ENCODE results near the gene PIK3C2B.

The PIK3C2B gene

DNA sequence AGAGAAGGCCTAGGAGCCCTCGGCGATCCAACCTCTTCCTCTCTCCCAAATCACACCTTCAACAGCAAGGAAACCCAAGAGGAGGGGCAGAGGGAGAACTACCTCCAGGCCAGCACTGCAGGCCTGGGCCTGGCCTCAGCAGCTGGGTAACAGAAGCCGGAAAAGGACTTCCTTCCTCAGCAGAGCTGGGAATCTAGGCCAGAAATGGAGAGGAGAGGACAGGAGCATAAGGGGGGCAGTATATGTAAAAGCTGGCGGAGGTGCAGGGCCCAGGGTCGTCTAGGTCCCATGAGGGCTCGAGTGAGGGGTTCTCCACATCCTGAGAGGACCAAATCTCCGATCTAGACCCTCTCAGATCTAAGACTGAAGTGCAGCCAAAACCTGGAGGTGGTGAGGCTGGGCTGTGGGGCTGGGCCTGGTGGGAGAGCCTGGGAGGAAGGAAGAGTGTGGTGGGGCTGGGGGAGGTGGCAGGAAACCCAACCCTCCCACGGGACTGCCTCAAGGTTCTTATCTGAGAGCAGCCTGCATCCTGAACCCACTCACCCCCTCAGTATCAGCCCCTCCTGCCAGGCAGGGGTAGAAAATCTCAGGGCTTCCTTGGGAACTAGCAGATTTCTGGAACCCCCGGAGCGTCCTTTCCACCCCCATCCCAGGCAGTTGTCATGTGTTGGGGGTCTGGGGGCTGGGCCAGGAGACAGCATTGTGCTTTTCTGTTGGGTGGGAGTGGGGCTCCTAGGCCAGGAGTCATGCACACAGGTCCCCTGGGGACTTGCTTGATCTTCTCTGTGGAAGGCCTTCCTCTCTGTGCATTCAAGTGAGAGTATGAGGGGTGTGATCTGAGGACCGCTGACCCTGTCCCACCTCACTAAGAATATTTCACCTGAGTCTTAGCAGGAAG lies 33.0 kb downstream of the PIK3C2B start:
- peak; percentile 74 for DNase-seq (ENCODE audit: low spot score)

DNA sequence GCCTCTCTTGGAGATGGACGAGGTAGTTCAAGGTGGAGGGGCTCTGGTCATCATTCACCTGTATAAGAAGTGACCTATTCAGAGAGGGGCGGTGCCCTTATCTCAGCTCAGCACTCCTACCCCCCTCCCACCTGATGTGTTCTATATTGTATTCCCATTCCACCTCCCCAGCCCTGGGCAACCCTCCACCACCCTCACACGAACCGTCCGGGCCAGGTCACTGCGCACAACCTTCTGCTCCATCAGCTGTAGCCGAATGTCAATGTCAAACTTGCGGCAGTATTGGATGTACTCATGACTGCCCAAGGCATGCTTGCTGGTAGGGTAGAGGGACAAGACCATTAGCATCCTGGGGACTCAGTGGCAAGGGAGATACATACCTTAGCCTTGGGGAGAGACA lies 34.3 kb downstream of the PIK3C2B start:
- DNase-seq (ENCODE audit: low spot score) = no peak

DNA sequence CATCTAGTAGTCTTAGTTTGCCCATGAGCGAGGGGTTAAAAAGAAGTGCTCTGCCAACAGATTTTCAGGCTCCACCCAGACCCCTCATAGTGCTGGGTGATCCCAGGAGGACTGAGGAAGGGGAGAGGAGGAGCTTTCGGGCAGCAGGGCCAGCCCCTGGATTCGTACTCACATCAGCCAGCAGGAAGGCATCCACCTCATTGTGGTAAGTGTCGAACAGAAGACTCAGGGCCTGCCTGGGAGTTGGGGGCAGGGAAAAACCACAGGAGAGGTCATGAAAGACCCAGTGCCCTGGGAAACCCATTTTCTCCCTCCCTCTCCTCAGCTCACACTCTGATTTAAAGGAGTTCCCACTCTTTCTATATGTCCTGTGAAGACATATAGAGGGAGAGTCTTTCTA lies 34.9 kb downstream of the PIK3C2B start:
- DNase-seq (ENCODE audit: low spot score) = no peak

DNA sequence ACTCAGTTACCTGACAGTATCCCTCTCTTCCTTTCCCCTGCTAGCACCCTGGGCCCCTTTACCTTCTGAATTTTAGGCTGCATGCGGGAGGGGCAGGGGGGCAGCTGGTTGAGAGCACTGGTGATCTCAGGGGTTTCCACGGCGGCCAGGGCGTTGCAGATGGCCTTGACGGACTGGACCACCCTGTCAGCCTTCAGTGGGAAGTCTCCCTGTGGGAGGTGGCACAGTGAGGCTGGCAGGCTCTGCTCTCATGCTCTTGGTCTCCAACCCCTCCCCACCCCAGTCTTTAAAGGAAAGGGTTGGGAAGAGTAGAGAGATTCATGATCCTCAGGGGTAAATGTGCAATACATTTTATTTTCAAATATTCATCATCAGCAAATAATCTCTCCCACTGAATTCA lies 36.9 kb downstream of the PIK3C2B start:
- no peak for DNase-seq (ENCODE audit: low spot score)

DNA sequence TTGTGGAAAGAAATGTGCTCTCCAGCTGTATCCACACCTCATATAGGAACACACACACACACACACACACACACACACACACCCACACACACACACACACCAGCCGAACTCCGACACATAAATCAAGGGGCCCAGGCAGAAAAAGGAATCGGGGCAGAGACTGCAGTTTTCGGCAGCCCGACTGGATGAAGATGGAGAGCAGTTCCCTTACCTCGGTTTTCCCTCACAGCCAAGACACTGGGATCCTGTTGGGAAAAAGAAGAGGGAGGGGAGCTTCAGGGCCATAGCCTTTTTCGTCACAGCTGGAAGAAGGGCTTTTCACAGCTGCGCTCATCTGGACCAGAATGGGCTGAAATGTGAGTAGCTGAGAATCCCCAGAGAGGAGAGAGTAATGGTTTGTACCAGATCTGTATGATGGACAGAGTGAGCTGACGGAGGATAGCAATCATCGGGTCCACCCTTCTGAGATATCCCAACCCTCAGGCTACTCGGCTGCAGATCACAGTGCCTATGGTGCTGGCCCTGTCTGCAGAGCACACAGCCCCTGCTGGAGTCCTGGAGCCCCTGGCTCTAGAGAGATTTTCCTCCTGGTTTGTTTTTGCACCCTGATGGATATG lies 37.7 kb downstream of the PIK3C2B start:
- DNase-seq (ENCODE audit: low spot score) = no peak

DNA sequence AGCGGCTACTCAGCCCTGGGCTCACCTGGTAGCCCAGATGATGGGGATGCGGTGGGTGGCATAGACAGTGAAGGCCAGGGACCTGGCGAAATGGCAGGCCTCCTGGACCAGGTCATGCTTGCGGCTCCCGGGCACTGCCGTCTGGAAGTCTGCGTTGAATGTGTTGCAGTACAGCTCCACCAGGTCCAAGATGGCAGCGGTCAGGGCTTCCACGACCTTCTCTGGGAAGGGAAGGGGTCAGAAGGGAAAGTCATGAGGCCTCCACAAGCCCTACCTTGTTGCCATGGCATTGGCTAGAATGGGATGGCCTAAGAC lies 38.8 kb downstream of the PIK3C2B start:
- no peak for DNase-seq (ENCODE audit: low spot score)

DNA sequence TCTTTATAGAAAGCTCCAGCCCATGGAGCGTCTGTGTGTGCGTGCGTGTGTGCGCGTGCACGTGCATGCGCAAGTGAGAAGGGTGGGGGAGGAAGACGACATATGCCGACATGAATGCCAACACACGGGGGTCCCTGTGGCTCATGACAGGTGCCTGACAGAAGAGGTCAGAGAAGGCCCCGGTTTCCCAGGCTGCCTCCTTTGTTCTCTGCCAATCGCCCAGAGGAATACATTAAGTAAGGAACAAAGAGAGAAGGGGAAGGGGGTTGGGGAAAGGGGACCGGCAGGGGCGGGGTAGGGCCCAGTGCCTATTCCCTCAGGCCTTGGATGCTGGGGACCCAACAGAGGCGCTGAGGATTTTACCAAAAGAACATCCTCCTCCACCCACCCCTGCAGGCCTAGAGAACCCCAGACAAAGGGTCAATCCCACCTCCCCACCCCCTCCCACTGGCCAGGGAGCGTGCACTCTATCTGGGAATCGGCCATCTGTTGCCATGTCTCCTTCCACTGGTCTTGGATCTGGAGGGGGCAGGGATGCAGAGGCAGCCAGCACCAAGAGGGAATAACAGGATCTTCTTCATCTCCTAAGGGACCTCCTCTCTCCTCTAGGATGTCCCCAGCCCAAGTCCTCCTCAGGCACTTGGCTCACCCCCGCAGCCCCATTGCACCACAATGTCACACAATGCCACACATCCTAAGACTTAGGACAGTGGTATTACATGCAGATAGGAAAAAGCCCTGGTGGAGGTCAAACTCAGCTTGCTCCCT lies 39.4 kb downstream of the PIK3C2B start:
- no peak for DNase-seq (ENCODE audit: low spot score)

DNA sequence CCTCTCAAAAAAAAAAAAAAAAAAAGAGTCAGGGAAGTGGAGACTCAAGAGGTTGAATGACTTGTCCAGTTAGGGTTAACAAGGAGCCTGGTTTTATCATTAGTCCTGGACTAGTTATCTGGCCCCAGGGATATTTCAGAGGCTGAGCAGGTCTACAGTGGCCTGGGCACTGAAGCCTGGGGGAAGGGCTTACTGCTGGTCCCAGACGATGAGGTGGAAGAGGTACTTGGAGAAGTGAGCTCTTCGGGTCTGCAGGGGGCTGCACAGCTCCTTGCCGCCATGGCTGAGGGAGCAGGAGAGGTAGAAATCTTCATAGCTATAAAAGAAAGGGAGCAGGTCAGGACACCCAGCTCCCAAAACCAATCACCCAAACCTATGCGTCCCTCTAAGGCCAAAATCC lies 40.1 kb downstream of the PIK3C2B start:
- no peak for DNase-seq (ENCODE audit: low spot score)

DNA sequence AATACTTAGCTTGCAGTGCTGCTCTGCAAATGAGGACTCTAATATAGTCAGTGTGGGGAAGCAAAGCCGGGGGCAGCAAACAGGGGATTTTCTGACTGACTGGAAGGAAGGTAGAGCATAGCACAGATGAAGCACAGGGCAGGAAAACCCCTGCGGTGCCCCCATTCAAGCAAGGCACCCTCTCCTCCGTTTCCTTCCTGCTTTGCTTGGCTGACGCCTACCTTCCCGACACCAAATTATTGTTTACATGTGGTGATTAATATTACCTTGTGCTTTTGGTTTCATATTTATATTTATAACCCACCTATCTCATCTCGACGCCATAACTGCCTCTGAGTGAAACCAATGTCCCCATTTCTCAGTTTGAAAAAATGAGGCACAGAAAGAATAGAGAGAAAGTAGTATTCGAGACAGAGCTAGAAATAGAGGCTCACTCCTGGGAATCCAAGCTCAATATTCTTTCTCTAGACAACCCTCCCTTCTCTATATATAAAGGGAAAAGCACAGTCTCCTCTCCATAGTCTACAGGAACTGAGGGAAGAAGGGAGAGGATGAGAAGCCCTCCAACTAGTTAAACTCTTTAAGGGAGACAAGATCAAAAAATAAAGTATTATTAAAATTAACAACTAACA lies 41.3 kb downstream of the PIK3C2B start:
- peak; percentile 79 for DNase-seq (ENCODE audit: low spot score)

DNA sequence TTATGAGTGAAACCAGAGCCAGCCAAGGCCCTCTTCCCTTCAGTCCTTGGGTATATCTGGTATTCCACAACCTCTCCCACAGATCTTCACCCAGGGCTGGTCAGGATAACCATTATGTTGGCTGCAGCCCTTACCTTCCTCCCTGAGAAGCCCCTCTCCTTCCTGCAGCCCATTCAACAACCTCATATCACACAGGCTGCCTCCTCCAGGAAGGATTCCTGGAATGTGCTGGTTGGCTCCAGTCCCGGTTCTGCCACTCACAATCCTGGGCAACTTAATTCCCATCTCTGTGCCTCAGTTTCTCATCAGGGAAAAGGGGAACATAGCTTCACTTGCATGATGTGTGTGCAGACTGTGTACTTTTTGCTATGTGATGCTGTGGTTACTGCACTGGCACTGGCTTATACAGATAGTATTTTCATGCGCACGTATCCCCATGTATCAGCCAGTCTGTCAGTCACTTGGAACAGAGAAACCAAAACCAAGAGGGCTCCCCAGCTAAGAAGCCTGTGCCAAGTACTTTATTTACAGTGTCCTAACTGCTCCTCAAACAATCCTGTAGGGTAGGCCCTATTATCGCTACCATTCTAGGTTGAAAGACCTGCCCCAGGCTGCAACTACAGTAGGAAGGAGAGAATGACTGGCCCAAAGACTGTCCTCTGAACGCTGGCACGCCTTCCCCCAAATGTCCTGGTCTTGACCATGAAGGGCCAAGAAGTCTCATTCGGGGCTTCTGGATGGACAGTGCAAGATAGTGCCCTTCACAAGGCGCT lies 43.1 kb downstream of the PIK3C2B start:
- no peak for DNase-seq (ENCODE audit: low spot score)

DNA sequence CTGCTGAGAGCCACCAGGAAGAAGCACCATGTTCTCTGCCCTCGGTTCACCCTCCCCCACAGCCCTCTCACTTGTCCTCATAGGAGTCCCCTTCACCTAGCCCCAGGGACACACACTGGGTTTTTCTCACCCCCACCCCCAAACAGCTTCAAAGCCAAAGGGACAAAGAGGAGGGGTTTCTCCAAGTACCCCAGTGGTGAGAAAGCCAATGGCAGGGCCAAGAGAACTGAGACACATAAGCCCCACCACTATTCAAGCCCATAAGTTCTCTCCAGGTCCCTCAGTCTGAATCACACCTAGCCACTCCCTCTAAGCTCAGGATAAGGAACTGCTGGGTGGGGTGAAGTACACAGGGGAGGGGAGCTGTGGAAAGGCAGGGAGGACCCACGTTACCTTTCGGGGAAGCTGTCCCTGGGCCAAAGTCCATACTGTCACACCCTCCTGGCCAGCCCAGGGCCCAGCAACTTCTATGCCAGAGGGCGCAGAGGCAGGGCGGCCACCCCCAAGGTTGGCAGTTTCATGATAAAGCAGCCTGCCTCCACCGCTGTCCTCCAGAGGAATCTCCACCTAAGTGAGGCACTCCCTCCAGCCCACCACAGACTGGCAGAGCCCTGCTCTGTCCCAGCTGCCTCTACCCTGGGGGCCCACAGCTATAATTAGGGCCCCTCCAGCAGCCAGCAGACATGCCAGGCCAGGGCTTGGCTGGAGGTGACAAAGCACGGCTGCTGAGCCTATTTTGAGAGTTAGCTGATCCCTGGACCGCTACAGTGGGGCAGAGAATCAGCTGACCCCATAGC lies 43.9 kb downstream of the PIK3C2B start:
- no peak for DNase-seq (ENCODE audit: low spot score)

DNA sequence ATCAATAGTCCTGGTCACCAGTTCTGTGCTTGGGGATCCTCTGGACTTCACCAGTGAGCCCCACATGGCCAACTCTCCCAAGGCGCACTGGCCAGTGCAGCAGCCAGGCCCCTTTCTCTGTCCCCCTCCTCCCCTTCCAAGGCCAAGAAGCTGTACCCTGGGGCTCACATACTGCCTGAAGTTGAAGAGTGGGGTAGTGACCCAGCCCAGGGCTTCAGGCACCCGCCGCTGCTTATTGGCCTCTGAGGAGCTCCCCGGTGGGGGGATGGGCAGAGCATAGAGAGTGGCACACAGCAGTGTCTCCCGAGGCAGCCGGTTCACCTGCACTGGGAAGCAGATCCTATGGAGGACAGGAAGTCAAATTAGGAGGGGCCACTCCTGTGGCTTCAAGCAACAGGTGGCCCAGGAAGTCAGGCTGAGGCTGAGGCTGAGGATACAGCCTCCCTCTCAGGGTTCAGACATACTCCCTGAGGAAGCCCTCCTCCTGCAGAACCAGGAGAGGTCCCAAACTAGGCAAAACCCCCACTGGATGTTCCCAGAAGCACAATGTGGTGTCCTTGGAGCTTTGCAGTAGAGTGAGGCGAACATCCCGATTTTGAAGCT lies 44.8 kb downstream of the PIK3C2B start:
- no peak for DNase-seq (ENCODE audit: low spot score)

DNA sequence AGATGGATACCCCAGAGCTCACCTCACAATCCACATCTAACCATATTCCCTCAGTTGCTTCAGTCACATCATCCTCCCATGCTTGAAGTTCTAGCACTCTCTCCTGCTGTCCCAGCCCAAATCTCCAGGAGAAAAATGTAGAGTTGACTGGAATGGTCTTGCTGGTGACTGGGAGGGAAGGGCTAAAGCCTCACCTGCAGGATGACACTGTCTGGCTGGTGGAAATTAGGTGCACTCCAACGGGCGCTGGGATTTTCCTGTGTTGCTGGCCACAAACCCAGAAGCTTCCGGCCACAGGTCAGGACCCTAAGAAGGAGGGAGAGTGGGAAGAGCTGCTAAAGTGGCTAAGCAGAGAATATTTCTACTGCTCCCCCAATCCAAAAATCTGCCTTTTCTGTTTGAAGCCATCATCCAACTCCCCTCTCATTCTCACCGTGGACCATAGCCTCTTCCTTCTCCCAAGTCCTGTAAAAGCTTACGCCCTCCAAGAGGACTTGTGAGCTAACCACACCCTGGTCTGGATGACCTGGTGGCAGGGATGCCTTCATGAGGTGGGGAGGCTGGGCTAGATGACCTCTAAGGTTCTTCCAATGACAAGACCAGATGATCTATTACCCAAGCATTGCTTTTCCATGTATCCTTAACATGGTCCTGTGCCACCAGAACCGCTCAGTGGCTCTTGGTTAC lies 45.5 kb downstream of the PIK3C2B start:
- DNase-seq (ENCODE audit: low spot score) = no peak

DNA sequence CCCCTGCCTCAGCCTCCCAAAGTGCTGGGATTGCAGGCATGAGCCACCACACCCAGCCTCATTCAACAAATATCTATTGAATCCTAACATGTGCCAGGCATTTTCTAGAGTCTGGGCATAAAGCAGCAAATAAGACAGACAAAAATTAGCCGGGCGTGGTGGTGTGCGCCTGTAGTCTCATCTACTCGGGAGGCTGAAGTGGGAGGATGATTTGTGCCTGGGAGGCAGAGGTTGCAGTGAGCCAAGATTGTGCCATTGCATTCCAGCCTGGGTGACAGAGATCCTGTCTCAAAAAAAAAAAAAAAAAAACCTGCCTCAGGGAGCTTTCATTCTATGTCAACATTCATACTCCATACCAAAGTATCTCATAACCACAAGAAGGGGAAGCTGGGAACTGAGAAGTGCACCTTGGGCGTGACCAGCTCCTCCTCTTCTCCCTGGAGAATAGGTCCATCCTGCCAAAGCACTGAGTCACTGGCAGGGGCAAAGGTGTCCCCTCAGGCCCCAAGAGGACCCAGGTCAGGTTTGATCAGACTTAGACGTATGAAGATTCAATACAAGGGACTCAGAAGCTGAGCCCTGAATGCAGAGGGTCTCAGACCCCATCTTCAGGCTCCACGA lies 46.2 kb downstream of the PIK3C2B start:
- DNase-seq (ENCODE audit: low spot score) = no peak

DNA sequence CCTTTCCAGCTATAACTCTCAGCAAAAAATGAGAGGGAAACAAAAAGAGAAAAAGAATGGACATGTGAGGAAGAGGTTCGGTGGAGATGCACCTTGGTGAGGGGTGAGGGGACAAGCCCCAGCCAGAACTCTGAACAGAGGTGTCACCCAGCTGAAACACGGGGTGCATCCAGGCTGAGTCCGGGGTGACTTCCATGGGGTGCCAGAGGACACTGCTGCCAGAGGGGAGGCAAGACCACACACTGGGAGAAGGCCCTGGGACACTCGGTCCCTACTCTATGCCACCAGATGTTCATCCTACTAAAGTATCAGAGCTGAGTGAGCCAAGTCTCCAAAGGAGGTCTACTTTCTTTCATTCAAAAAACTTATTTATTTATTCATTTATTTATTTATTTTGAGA lies 46.9 kb downstream of the PIK3C2B start:
- no peak for DNase-seq (ENCODE audit: low spot score)

DNA sequence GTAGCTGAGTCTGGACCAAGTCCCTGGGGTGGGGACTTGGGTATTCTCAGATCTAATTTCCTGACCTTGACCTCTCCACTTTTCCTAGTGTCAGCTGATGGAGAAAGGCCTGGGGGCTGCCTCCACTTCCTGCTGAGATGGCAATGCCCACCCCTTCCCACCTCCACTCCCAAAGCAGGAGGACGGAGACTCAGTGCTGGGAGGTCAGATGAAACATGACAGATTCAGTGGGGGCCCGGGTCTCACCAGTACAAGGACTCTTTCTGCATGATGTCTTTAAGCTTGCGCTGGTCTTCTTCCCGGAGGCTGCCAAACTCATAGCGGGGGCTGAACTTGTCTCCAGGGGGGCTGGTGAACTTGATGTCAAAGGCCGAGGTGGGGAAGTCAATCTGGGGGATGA lies 47.4 kb downstream of the PIK3C2B start:
- no peak for DNase-seq (ENCODE audit: low spot score)

DNA sequence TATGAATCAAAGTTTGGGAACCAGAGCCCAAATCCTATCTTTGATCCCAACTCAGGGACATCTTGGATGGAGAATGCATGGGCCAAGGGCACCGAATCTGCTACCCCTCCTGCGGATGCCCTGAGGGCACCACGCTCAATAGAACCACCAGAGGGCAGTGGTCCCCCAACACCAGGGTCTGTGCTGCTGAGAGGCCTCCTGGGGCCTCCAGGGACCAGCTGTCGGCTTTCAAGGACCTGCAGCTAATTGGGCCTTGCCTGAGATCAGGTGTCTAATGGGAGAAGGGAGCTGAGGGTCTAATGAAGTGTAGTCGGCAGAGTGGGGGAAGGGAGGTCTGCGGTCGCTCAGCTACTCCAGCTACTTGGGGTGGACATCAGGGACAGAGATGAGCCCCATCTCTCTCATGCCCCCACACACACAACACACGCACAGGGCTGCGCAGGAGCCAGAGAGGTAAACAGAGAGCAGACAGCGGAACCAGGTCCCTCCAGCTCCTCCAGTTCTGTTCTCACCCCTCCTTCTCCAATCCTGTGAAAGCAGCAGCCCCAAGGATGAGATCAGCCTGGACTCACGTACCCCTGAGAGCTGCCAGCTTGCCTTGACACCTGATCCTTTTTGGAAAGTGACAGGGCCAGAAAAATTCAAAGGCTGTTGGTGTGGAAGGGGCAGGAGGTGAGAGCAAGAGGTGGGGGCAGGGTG lies 48.0 kb downstream of the PIK3C2B start:
- peak; percentile 90 for DNase-seq (ENCODE audit: low spot score)

DNA sequence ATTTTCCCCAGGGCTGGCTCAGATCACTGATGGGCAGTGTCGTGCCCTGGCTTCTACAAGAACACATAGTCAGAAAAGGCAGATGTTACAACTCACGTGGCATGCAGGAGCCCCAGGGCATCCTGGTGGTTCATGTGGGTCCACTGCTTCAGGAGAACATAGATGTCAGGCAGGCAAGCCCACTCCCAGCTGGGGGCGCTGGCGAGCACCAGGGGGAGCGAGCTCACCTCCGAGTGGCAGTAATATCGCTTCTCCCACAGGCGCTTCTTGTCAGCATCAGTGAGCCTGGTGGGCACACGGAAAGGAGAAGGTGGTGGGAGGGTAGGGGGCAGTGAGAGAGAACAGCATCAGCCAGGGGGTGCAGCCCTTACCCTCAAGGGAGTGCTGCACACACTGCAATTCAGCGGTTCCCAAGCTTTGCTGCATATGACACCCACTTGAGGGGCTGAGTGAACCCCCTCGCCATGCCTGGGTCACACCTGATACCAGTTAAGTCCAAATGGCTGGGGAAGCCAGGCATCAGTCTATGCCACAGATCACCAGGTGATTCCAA lies 48.7 kb downstream of the PIK3C2B start:
- peak; percentile 63 for DNase-seq (ENCODE audit: low spot score)
